ENCODE measurements around the gene NPM1.
"Not testable (repeated sequence)": the region's sequence is repeated elsewhere in the genome, so short reads cannot be mapped to it uniquely, and the experiment has no call there.

NPM1 gene

GRCh38 chr5:171413153-171413910 is 25.7 kb downstream of the NPM1 start:
- no peak for DNase-seq (ENCODE audit: low read depth)

GRCh38 chr5:171413993-171414392 is 26.3 kb downstream of the NPM1 start:
- DNase-seq (ENCODE audit: low read depth) = not testable (repeated sequence)

GRCh38 chr5:171415115-171415730 is 27.6 kb downstream of the NPM1 start:
- DNase-seq (ENCODE audit: low read depth) = no peak

GRCh38 chr5:171416160-171417049 is 28.8 kb downstream of the NPM1 start:
- DNase-seq (ENCODE audit: low read depth) = no peak

GRCh38 chr5:171418316-171418981 is 30.8 kb downstream of the NPM1 start:
- peak; percentile 23 for DNase-seq (ENCODE audit: low read depth)

GRCh38 chr5:171418982-171419687 is 31.5 kb downstream of the NPM1 start, which contains the start of gene FGF18:
Gene FGF18, plus strand, starts transcription at chr5:171419647. Its CDS starts 553 bp downstream, at chr5:171420200.
- DNase-seq (ENCODE audit: low read depth) = no peak

- no peak for DNase-seq (ENCODE audit: low read depth)
These were observed 32.2 kb downstream of the NPM1 start for GRCh38 chr5:171419688-171420430.

- DNase-seq (ENCODE audit: low read depth) = peak; percentile 34
These were observed 33.0 kb downstream of the NPM1 start for GRCh38 chr5:171420431-171421241.

- no peak for DNase-seq (ENCODE audit: low read depth)
These were observed 33.9 kb downstream of the NPM1 start for GRCh38 chr5:171421331-171422262.

- no peak for DNase-seq (ENCODE audit: low read depth)
These were observed 34.8 kb downstream of the NPM1 start for GRCh38 chr5:171422495-171422894.

GRCh38 chr5:171422902-171423663 is 35.4 kb downstream of the NPM1 start:
- no peak for DNase-seq (ENCODE audit: low read depth)

- no peak for DNase-seq (ENCODE audit: low read depth)
These were observed 37.1 kb downstream of the NPM1 start for GRCh38 chr5:171424726-171425125.

- no peak for DNase-seq (ENCODE audit: low read depth)
These were observed 38.1 kb downstream of the NPM1 start for GRCh38 chr5:171425596-171426244.

- no peak for DNase-seq (ENCODE audit: low read depth)
These were observed 38.6 kb downstream of the NPM1 start for GRCh38 chr5:171426266-171426665.

GRCh38 chr5:171426680-171427079 is 39.0 kb downstream of the NPM1 start:
- DNase-seq (ENCODE audit: low read depth) = no peak

GRCh38 chr5:171427318-171428167 is 39.9 kb downstream of the NPM1 start:
- no peak for DNase-seq (ENCODE audit: low read depth)
